H1 (cell line): ENCODE data around the gene THPO. TPM values are rescaled to one million over a fixed set of nuclear protein-coding genes. Genes with fewer than 3 reads are reported as not detected.

Experiments
- CTCF ChIA-PET: fragments of 300-600 bp; sonication (Branson Sonifier 250); formaldehyde crosslinking; loops from one replicate; lab custom pipeline; 2021; ENCODE audit not compliant: partially characterized antibody; lab: Charles Lee
- POLR2A ChIA-PET: fragments of 300-600 bp; sonication (Branson Sonifier 250); formaldehyde crosslinking; loops from one replicate; lab custom pipeline; 2021; ENCODE audit warnings: inconsistent platforms; ENCODE audit not compliant: partially characterized antibody; lab: Charles Lee
- DNase-seq, 2 experiments: peaks; one replicate each; pipeline versions ENCODE4 v3.0.0 to v3.0.0-alpha.2; 2010 to 2022; ENCODE audit warnings: low spot score in 2 of 2, low read depth in 1 of 2, mixed read lengths in 1 of 2
- FAIRE-seq: peaks from 2 replicates; lab custom pipeline; 2011; peaks lifted over from hg19 to GRCh38; lab: Jason Lieb, UNC
- H2AFZ ChIP-seq: 2 replicates; pipeline ENCODE4 v1.8.1; 2012; ENCODE audit warnings: low read length, inconsistent platforms
- H2AK5ac ChIP-seq: 2 replicates; pipeline ENCODE4 v1.6.1; 2013; ENCODE audit warnings: low read depth, low read length
- H2BK120ac ChIP-seq: replicated peaks from 2 replicates; pipeline ENCODE3; 2013; ENCODE audit warnings: low read depth, low read length, inconsistent platforms
- H2BK12ac ChIP-seq: 2 replicates; pipeline ENCODE4 v1.6.1; 2013; ENCODE audit warnings: low read depth, low read length
- H2BK15ac ChIP-seq: 2 replicates; pipeline ENCODE4 v1.6.1; 2013; ENCODE audit warnings: low read length
- H2BK20ac ChIP-seq: 2 replicates; pipeline ENCODE4 v1.6.1; 2013; ENCODE audit warnings: low read length
- H2BK5ac ChIP-seq: 2 replicates; pipeline ENCODE4 v1.6.1; 2013; ENCODE audit warnings: low read depth, low read length
- H3K14ac ChIP-seq: 2 replicates; pipeline ENCODE4 v1.6.1; 2013; ENCODE audit warnings: inconsistent platforms; ENCODE audit not compliant: insufficient read length
- H3K18ac ChIP-seq: 2 replicates; pipeline ENCODE4 v1.6.1; 2013; ENCODE audit warnings: low read length; ENCODE audit errors: extremely low read depth
- H3K23ac ChIP-seq: 2 replicates; pipeline ENCODE4 v1.6.1; 2013; ENCODE audit warnings: inconsistent platforms; ENCODE audit not compliant: insufficient read length
- H3K23me2 ChIP-seq: 2 replicates; pipeline ENCODE4 v1.6.1; 2013; ENCODE audit warnings: low read depth, low read length
- H3K27ac ChIP-seq: 2 replicates; pipeline ENCODE4 v1.6.1; 2011; ENCODE audit warnings: low read depth, low read length, inconsistent platforms
- H3K27me3 ChIP-seq, 4 experiments: replicated peaks in 1 of 4; 1 replicate in 1 of 4; 2 replicates in 3 of 4; pipeline versions ENCODE4 v1.6.1 to v1.8.1; 2011 to 2013; ENCODE audit warnings: low read length in 3 of 4, mild to moderate bottlenecking in 3 of 4, inconsistent platforms in 2 of 4, mixed read lengths in 2 of 4, moderate library complexity in 1 of 4; ENCODE audit not compliant: control insufficient read depth in 3 of 4, insufficient read depth in 3 of 4; ENCODE audit errors: extremely low read depth in 1 of 4
- H3K36me3 ChIP-seq, 4 experiments: 2 replicates each; pipeline versions ENCODE4 v1.6.1 to v1.8.1; 2011 to 2013; ENCODE audit warnings: mild to moderate bottlenecking in 4 of 4, low read length in 3 of 4, moderate library complexity in 2 of 4, control low read depth in 1 of 4, inconsistent platforms in 1 of 4; ENCODE audit not compliant: insufficient read depth in 4 of 4, control insufficient read depth in 2 of 4
- H3K4ac ChIP-seq: replicated peaks from 2 replicates; pipeline ENCODE3; 2013; ENCODE audit warnings: low read length, low read depth, mixed read lengths, inconsistent platforms; ENCODE audit not compliant: insufficient read length
- H3K4me1 ChIP-seq, 4 experiments: replicated peaks in 1 of 4; 1 replicate in 1 of 4; 2 replicates in 3 of 4; pipeline versions ENCODE4 v1.6.1 to v1.8.1; 2011 to 2013; ENCODE audit warnings: low read length in 3 of 4, inconsistent platforms in 2 of 4, mixed read lengths in 1 of 4; ENCODE audit not compliant: insufficient read depth in 4 of 4, control insufficient read depth in 3 of 4
- H3K4me2 ChIP-seq, 2 experiments: 2 replicates each; pipeline versions ENCODE4 v1.6.1 to v1.8.1; 2011 to 2013; ENCODE audit warnings: low read depth in 2 of 2, low read length in 2 of 2, control low read depth in 1 of 2, inconsistent platforms in 1 of 2, mild to moderate bottlenecking in 1 of 2; ENCODE audit not compliant: insufficient read depth in 1 of 2
- H3K4me3 ChIP-seq, 4 experiments: fragments of 200-600, 300-600 bp in 1 of 4; sonication (generic), shearing (Covaris generic), sonication (Bioruptor Twin) in 1 of 4; 2 replicates each; pipeline versions ENCODE4 v1.5.1 to v1.8.1; 2011 to 2016; ENCODE audit warnings: low read length in 4 of 4, low read depth in 3 of 4, control low read depth in 2 of 4, inconsistent platforms in 2 of 4, mild to moderate bottlenecking in 2 of 4, mixed read lengths in 1 of 4, moderate library complexity in 1 of 4; ENCODE audit not compliant: insufficient read depth in 2 of 4; ENCODE audit errors: extremely low read depth in 1 of 4
- H3K56ac ChIP-seq: replicated peaks from 2 replicates; pipeline ENCODE3; 2013; ENCODE audit warnings: low read depth, mild to moderate bottlenecking, mixed read lengths, low read length, inconsistent platforms; ENCODE audit not compliant: insufficient read length
- H3K79me1 ChIP-seq: 2 replicates; pipeline ENCODE4 v1.6.1; 2013; ENCODE audit warnings: low read depth, low read length, control low read depth
- H3K79me2 ChIP-seq, 2 experiments: 2 replicates each; pipeline versions ENCODE4 v1.6.1 to v1.8.1; 2012 to 2013; ENCODE audit warnings: low read length in 2 of 2, mild to moderate bottlenecking in 2 of 2, inconsistent platforms in 1 of 2; ENCODE audit not compliant: insufficient read depth in 2 of 2, control insufficient read depth in 1 of 2
- H3K9ac ChIP-seq, 4 experiments: replicated peaks in 1 of 4; 1 replicate in 1 of 4; 2 replicates in 3 of 4; pipeline versions ENCODE4 v1.6.1 to v1.8.1; 2011 to 2013; ENCODE audit warnings: low read depth in 3 of 4, low read length in 3 of 4, control low read depth in 2 of 4, mild to moderate bottlenecking in 2 of 4, moderate library complexity in 2 of 4, inconsistent platforms in 1 of 4; ENCODE audit errors: extremely low read depth in 1 of 4
- H3K9me3 ChIP-seq, 2 experiments: 2 replicates each; pipeline versions ENCODE4 v1.6.1 to v1.8.1; 2012 to 2013; ENCODE audit warnings: mild to moderate bottlenecking in 2 of 2, moderate library complexity in 2 of 2, control low read depth in 1 of 2, inconsistent platforms in 1 of 2, low read depth in 1 of 2, low read length in 1 of 2, mixed read lengths in 1 of 2; ENCODE audit not compliant: insufficient read depth in 2 of 2
- H4K20me1 ChIP-seq, 2 experiments: replicated peaks in 1 of 2; 2 replicates each; pipeline versions ENCODE3 to v1.8.1; 2011 to 2013; ENCODE audit warnings: inconsistent platforms in 2 of 2, low read length in 2 of 2, mild to moderate bottlenecking in 1 of 2; ENCODE audit not compliant: insufficient read depth in 2 of 2, control insufficient read depth in 1 of 2
- H4K5ac ChIP-seq: 2 replicates; pipeline ENCODE4 v1.6.1; 2013; ENCODE audit warnings: low read length, low read depth, mixed read lengths, inconsistent platforms; ENCODE audit not compliant: insufficient read length
- H4K8ac ChIP-seq: 2 replicates; pipeline ENCODE4 v1.8.0; 2013; ENCODE audit warnings: mild to moderate bottlenecking, moderate library complexity, low read length, inconsistent platforms; ENCODE audit not compliant: insufficient read depth; ENCODE audit errors: extremely low read depth
- H4K91ac ChIP-seq: replicated peaks from 2 replicates; pipeline ENCODE3; 2013; ENCODE audit warnings: low read length, mixed read lengths, inconsistent platforms; ENCODE audit not compliant: insufficient read length
- ATF2 ChIP-seq: IDR thresholded peaks from 2 replicates; pipeline ENCODE4 v1.6.1; 2012; ENCODE audit warnings: low read length, inconsistent platforms
- EZH2 ChIP-seq: fragments of 200-600 bp; sonication (generic); IDR thresholded peaks from 2 replicates; pipeline ENCODE4 v1.7.1; 2012; ENCODE audit warnings: low read depth, mild to moderate bottlenecking, moderate library complexity, low read length, inconsistent platforms; ENCODE audit not compliant: severe bottlenecking
- GTF2F1 ChIP-seq: IDR thresholded peaks from 2 replicates; pipeline ENCODE4 v1.6.1; 2012; ENCODE audit warnings: low read depth, low read length, improper control_type of control experiment, borderline replicate concordance
- HDAC6 ChIP-seq: IDR thresholded peaks from one replicate; pipeline ENCODE4 v1.7.1; 2012; ENCODE audit warnings: low read depth, mild to moderate bottlenecking, inconsistent platforms, low read length, moderate library complexity
- JUND ChIP-seq: IDR thresholded peaks from 2 replicates; pipeline ENCODE4 v1.6.1; 2011; ENCODE audit warnings: mild to moderate bottlenecking, improper control_type of control experiment, low read length
- MAFK ChIP-seq: IDR thresholded peaks from 2 replicates; pipeline ENCODE4 v1.6.1; 2012; ENCODE audit warnings: low read depth, mild to moderate bottlenecking, improper control_type of control experiment, low read length
- POLR2A ChIP-seq, 2 experiments: IDR thresholded peaks; 1 replicate in 1 of 2; 2 replicates in 1 of 2; pipeline ENCODE4 v1.6.1; 2011; ENCODE audit warnings: low read depth in 2 of 2, low read length in 2 of 2, mild to moderate bottlenecking in 2 of 2; ENCODE audit errors: control extremely low read depth in 1 of 2
- RBBP5 ChIP-seq: IDR thresholded peaks from 2 replicates; pipeline ENCODE4 v1.7.1; 2012; ENCODE audit warnings: low read depth, mild to moderate bottlenecking, inconsistent platforms, low read length, moderate library complexity, borderline replicate concordance
- RXRA ChIP-seq: IDR thresholded peaks from 2 replicates; pipeline ENCODE4 v1.6.1; 2011; ENCODE audit warnings: low read depth, mild to moderate bottlenecking, low read length, moderate library complexity; ENCODE audit not compliant: insufficient read depth
- SAP30 ChIP-seq: fragments of 300-600 bp; sonication (generic); IDR thresholded peaks from 2 replicates; pipeline ENCODE4 v1.7.1; 2012; ENCODE audit warnings: low read length, moderate library complexity, mild to moderate bottlenecking, inconsistent platforms; ENCODE audit not compliant: insufficient read depth, insufficient replicate concordance
- SRF ChIP-seq: IDR thresholded peaks from 2 replicates; pipeline ENCODE4 v1.6.1; 2011; ENCODE audit warnings: mild to moderate bottlenecking, low read depth, low read length, moderate library complexity
- TEAD4 ChIP-seq: IDR thresholded peaks from 2 replicates; pipeline ENCODE4 v1.6.1; 2012; ENCODE audit warnings: low read depth, low read length, inconsistent platforms, mixed read lengths
- WGBS, 2 experiments: shearing (Covaris generic) in 1 of 2; methylation state at CpG; one replicate each; pipeline versions ENCODE4 v1.1.6 to v1.1.7; 2013 to 2015; ENCODE audit warnings: low lambda C conversion rate in 2 of 2, mixed read lengths in 2 of 2, inconsistent platforms in 1 of 2, low coverage in 1 of 2, missing lambda C conversion rate in 1 of 2; ENCODE audit not compliant: insufficient replicate concordance in 2 of 2, insufficient coverage in 1 of 2, insufficient read length in 1 of 2; ENCODE audit errors: extremely low coverage in 1 of 2, missing lambda C conversion rate in 1 of 2; 5-methylcytosine and 5-hydroxymethylcytosine counted together
- polyA plus RNA-seq, 7 experiments: library from polyadenylated mRNA; depleted of rRNA in 3 of 7; stranded (reverse) in 5 of 7; unstranded in 2 of 7; fragments of >200 nt in 5 of 7; fragments of 200-250 nt in 2 of 7; gene quantifications; 1 replicate in 5 of 7; 2 replicates in 1 of 7; 4 replicates in 1 of 7; pipeline versions ENCODE4 v1.2.1 to v1.2.3, GENCODE V29; 2011 to 2013; ENCODE audit warnings: missing spikeins in 2 of 7, mixed read lengths in 2 of 7
- total RNA-seq: library from RNA; stranded (reverse); fragmentation: NEBNext Ultra II Directional; extraction: Animal tissue kit (Norgen Biotek cat#: 25700); gene quantifications from 2 replicates; pipeline ENCODE4 v1.2.1, GENCODE V29; 2021

THPO gene
- total and polyA plus RNA-seq, 2 of the 8 experiments (the other 6 are each of a cell fraction or from before 2014, with no cell fraction given), result 0.82 to 1.2 TPM

GRCh38 chr3:184391266-184391665, 13.3 kb upstream of the THPO start:
- Histone ChIP-seq H2BK12ac (0 out of 2 replicates have a peak overlapping the region, but pooled peaks have one; percentile 2), H2AK5ac (no peak overlapping the region), H3K9ac (no peak overlapping the region), H3K36me3 (no peaks in the 10 kb centered on the region), H3K27ac (no peak overlapping the region), H3K4ac (no peak overlapping the region), H4K5ac (no peak overlapping the region), H3K9me3 (no peaks in the 10 kb centered on the region), H2BK15ac (no peak overlapping the region), H4K91ac (no peak overlapping the region), H3K23me2 (no peaks in the 10 kb centered on the region), H3K4me3 (no peak overlapping the region), H3K4me1 (peaks cover 0 to 3% (median 0%) of the 10 kb centered on the region in 4 experiments; a peak in 2 of 7 replicates), H3K4me2 (no peak overlapping the region), H2BK20ac (no peak overlapping the region), H2BK5ac (no peak overlapping the region), H2AFZ (no peak overlapping the region), H3K18ac (no peak overlapping the region), H3K79me1 (no peaks in the 10 kb centered on the region), H4K8ac (no peak overlapping the region), H3K79me2 (no peaks in the 10 kb centered on the region), H3K14ac (no peak overlapping the region), H2BK120ac (no peak overlapping the region), H3K23ac (no peak overlapping the region), H3K56ac (no peak overlapping the region), H4K20me1 (no peaks in the 10 kb centered on the region), H3K27me3 (no peaks in the 10 kb centered on the region; a peak in 3 of 7 replicates)
- DNase-seq (no peak), FAIRE-seq (no peak)
- ChIA-PET CTCF (interaction anchor here (0.8 to 4.2 kb wide), 8 partner anchors 19 to 484 kb away, joined by 3 to 34 read pairs (median 4); no protein-coding TSS in a partner anchor), POLR2A (interaction anchor here (1.3 kb wide), 1 partner anchor 20 kb away, joined by 3 read pairs; no protein-coding TSS in a partner anchor)
- WGBS, 2 experiments, result 91% methylated on average over 3 of the region's 3 CpGs; no CpG with 5 or more reads in 1 of the 2 experiments
- TF ChIP-seq SAP30 (no peak), TEAD4 (no peak), JUND (no peak), SRF (no peak), HDAC6 (no peak), RXRA (no peak), RBBP5 (no peak), GTF2F1 (no peak), POLR2A (IDR thresholded peaks at IDR 0.05; ENCODE audit: control extremely low read depth in 1 of 2, low read depth in 2 of 2, low read length in 2 of 2) (no peak), ATF2 (no peak), EZH2 (no peak), MAFK (no peak)
